Measurements from ENCODE around the gene CCDC54. TPM values are rescaled to one million over a fixed set of nuclear protein-coding genes. Genes with fewer than 3 reads are reported as not detected.

Gene CCDC54
- total RNA-seq, 1 donor from 2014 or later: not detected

DNA sequence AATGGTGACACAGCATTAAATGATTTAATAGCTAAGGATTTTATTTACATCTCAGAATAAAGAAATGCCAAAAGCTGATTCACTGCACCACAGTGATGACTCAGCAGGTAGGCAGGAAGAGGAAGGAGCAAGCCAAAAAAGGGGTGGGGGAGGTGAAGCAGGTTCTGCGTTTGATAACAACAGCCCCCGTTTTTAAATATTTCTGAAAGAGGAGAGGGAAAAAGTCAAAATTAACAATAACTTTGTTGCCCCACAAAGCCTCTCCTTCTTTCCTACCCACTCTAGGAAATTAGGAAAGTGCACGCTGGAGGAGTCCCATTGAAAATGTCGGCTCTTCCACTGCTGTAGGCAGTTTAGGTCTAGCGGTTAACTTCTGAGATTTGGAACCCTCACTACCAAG lies 9.9 kb upstream of the CCDC54 start:
- no peaks in the 10 kb centered on the region for H3K36me3 ChIP-seq
- no peaks in the 10 kb centered on the region for H3K9me3 ChIP-seq
- intact Hi-C loops (cut with DNase I): no loop called here
- no peak overlapping the region for H3K27ac ChIP-seq
- H3K4me1 ChIP-seq: no peaks in the 10 kb centered on the region
- no peak overlapping the region for H3K4me3 ChIP-seq
- DNase-seq (ENCODE audit: low spot score in 2 of 2): no peak
- TF ChIP-seq, protein P1, sequence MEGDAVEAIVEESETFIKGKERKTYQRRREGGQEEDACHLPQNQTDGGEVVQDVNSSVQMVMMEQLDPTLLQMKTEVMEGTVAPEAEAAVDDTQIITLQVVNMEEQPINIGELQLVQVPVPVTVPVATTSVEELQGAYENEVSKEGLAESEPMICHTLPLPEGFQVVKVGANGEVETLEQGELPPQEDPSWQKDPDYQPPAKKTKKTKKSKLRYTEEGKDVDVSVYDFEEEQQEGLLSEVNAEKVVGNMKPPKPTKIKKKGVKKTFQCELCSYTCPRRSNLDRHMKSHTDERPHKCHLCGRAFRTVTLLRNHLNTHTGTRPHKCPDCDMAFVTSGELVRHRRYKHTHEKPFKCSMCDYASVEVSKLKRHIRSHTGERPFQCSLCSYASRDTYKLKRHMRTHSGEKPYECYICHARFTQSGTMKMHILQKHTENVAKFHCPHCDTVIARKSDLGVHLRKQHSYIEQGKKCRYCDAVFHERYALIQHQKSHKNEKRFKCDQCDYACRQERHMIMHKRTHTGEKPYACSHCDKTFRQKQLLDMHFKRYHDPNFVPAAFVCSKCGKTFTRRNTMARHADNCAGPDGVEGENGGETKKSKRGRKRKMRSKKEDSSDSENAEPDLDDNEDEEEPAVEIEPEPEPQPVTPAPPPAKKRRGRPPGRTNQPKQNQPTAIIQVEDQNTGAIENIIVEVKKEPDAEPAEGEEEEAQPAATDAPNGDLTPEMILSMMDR (IDR thresholded peaks at IDR 0.05): no peak
- no peaks in the 10 kb centered on the region for H3K27me3 ChIP-seq

DNA sequence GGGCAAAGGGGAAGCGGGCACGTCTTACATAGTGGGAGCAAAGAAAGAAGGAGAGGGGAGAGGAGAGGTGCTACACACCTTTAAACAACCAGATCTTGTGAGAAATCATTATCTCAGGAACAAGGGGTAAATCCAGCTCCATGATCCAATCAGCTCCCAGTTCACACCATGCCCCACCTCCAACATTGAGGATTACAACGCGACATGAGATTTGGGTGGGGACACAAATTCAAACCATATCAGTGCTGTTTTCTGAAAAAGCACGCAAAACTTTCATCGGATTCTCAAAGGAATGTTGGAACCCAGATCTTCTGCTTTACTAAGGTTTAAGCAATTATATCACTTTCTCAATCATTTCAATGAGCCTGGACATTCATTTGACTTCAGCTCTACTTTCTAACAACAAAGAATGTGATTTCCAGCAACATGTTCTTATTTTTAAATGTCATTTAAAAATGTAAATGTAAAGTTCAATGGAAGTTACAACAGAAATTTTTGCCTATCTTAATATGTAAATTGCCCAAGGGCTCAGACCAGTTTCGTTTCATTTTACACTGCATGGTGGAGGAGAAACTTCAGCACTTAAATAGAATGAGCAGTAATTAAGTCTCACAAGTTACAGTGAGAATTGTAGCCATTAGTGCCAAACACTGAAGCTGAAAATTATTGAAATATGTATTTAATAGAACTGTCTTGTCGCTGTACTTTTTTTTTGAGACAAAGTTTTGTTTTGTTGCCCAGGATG lies 8.4 kb upstream of the CCDC54 start:
- no peaks in the 10 kb centered on the region for H3K4me1 ChIP-seq
- no peaks in the 10 kb centered on the region for H3K27me3 ChIP-seq
- TF ChIP-seq, protein P1 (IDR thresholded peaks at IDR 0.05): no peak
- intact Hi-C loops (cut with DNase I): no loop called here
- no peak overlapping the region for H3K27ac ChIP-seq
- no peak for DNase-seq (ENCODE audit: low spot score in 2 of 2)
- no peaks in the 10 kb centered on the region for H3K9me3 ChIP-seq
- H3K4me3 ChIP-seq: no peak overlapping the region
- H3K36me3 ChIP-seq: no peaks in the 10 kb centered on the region

DNA sequence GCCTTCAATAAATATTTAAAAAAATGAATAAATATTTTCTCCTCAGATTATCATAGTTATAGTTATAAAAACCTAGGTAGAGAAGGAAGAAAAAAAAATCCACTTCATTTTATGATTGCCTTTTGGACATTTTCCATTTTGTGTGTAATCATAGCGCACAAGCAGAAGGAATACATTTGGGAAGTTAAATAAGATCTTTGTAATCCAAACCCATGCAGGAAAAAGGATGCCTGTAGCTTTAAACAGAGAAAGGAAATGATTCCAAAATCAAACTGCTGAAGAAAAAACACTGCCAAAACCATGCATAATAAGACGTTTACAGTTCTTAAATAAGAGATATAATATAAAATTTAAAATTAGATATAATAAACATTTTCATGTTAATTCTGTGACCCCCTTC lies 7.4 kb upstream of the CCDC54 start:
- H3K4me3 ChIP-seq: no peak overlapping the region
- no peaks in the 10 kb centered on the region for H3K9me3 ChIP-seq
- no peak for DNase-seq (ENCODE audit: low spot score in 2 of 2)
- H3K27me3 ChIP-seq: no peaks in the 10 kb centered on the region
- no peaks in the 10 kb centered on the region for H3K36me3 ChIP-seq
- TF ChIP-seq, protein P1 (IDR thresholded peaks at IDR 0.05): no peak
- H3K27ac ChIP-seq: no peak overlapping the region
- intact Hi-C loops (cut with DNase I): no loop called here
- no peaks in the 10 kb centered on the region for H3K4me1 ChIP-seq

GRCh38 chr3:107370907-107371306 lies 6.3 kb upstream of the CCDC54 start:
- no peaks in the 10 kb centered on the region for H3K4me1 ChIP-seq
- intact Hi-C loops (cut with DNase I): no loop called here
- DNase-seq (ENCODE audit: low spot score in 2 of 2): no peak
- TF ChIP-seq, protein P1 (IDR thresholded peaks at IDR 0.05): no peak
- H3K27me3 ChIP-seq: no peaks in the 10 kb centered on the region
- no peaks in the 10 kb centered on the region for H3K9me3 ChIP-seq
- H3K4me3 ChIP-seq: no peak overlapping the region
- no peak overlapping the region for H3K27ac ChIP-seq
- no peaks in the 10 kb centered on the region for H3K36me3 ChIP-seq

DNA sequence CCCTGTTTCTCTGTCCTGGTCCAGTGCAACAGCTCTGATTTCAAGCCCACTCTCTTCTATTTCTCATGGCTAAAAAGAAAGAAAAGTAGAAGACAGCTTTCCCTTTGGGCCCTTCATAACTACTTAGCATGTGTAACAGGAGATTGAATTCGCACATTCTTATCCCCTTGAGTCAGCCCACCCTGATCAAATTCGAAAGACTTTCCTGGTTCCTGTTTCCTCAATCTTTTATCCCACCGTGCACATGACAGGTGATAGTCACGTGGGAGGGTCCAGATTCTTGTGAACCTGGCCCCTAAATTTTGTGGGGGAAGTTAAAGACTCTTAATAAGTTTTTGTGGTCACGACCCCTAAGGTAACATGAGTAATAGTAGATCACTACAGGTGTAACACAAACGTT lies 4.7 kb upstream of the CCDC54 start:
- no peak overlapping the region for H3K4me3 ChIP-seq
- TF ChIP-seq, protein P1 (IDR thresholded peaks at IDR 0.05): no peak
- no peaks in the 10 kb centered on the region for H3K27me3 ChIP-seq
- no peaks in the 10 kb centered on the region for H3K36me3 ChIP-seq
- H3K4me1 ChIP-seq: no peaks in the 10 kb centered on the region
- no peaks in the 10 kb centered on the region for H3K9me3 ChIP-seq
- no peak overlapping the region for H3K27ac ChIP-seq
- intact Hi-C loops (cut with DNase I): no loop called here
- no peak for DNase-seq (ENCODE audit: low spot score in 2 of 2)

- H3K27ac ChIP-seq: no peak overlapping the region
- H3K4me1 ChIP-seq: no peaks in the 10 kb centered on the region
- no peaks in the 10 kb centered on the region for H3K36me3 ChIP-seq
- H3K27me3 ChIP-seq: no peaks in the 10 kb centered on the region
- intact Hi-C loops (cut with DNase I): no loop called here
- TF ChIP-seq, protein P1 (IDR thresholded peaks at IDR 0.05): no peak
- H3K9me3 ChIP-seq: no peaks in the 10 kb centered on the region
- no peak for DNase-seq (ENCODE audit: low spot score in 2 of 2)
- H3K4me3 ChIP-seq: no peak overlapping the region
Measured at GRCh38 chr3:107373896-107374295, 3.3 kb upstream of the CCDC54 start.

All from ascending aorta (tissue), 2 donors.